HepG2 (cell line): ENCODE measurements around the gene ABCC10. TPM values are rescaled to one million over a fixed set of nuclear protein-coding genes. Genes with fewer than 3 reads are reported as not detected.

Experiments
- ARNTL ChIP-seq: sonication (generic); formaldehyde crosslinking; IDR thresholded peaks from 2 replicates; pipeline ENCODE4 v1.4.0; 2020; ENCODE audit warnings: mild to moderate bottlenecking, missing genetic modification reagents
- BATF2 ChIP-seq: sonication (generic); formaldehyde crosslinking; IDR thresholded peaks from 2 replicates; pipeline ENCODE4 v1.8.0; 2022; ENCODE audit warnings: mild to moderate bottlenecking, missing genetic modification reagents, moderate library complexity
- CSRNP1 ChIP-seq: sonication (generic); formaldehyde crosslinking; IDR thresholded peaks from 2 replicates; pipeline ENCODE4 v1.8.1; 2023; ENCODE audit warnings: mild to moderate bottlenecking, missing genetic modification reagents
- HNRNPLL ChIP-seq: fragments of 200-400 bp; formaldehyde crosslinking; IDR thresholded peaks from 2 replicates; pipeline ENCODE4 v1.6.1; 2017; ENCODE audit warnings: mild to moderate bottlenecking, low read depth, low read length; ENCODE audit not compliant: poor library complexity, severe bottlenecking
- KDM3A ChIP-seq: IDR thresholded peaks from 2 replicates; pipeline ENCODE4 v1.6.1; 2018; ENCODE audit warnings: low read depth, missing compliant biosample characterization
- KLF9 ChIP-seq: IDR thresholded peaks from 2 replicates; pipeline ENCODE4 v1.6.1; 2016; ENCODE audit warnings: low read depth
- PCBP1 ChIP-seq: fragments of 200-400 bp; formaldehyde crosslinking; IDR thresholded peaks from 2 replicates; pipeline ENCODE4 v1.6.1; 2017; ENCODE audit warnings: mild to moderate bottlenecking, low read depth, low read length, borderline replicate concordance
- PREB ChIP-seq: sonication (generic); formaldehyde crosslinking; IDR thresholded peaks from 2 replicates; pipeline ENCODE4 v1.4.0; 2020; ENCODE audit warnings: missing genetic modification reagents
- SCMH1 ChIP-seq: sonication (generic); formaldehyde crosslinking; IDR thresholded peaks from 2 replicates; pipeline ENCODE4 v1.9.0; 2021; ENCODE audit warnings: missing genetic modification reagents, mild to moderate bottlenecking, borderline replicate concordance
- TAF1 ChIP-seq: sonication (generic); formaldehyde crosslinking; IDR thresholded peaks from 2 replicates; pipeline ENCODE4 v1.4.0; 2020; ENCODE audit warnings: missing genetic modification reagents
- TIGD3 ChIP-seq: sonication (generic); formaldehyde crosslinking; IDR thresholded peaks from 2 replicates; pipeline ENCODE4 v1.5.1; 2020; ENCODE audit warnings: mild to moderate bottlenecking, missing genetic modification reagents, borderline replicate concordance
- USF2 ChIP-seq, 2 experiments: sonication (generic) in 1 of 2; formaldehyde crosslinking in 1 of 2; IDR thresholded peaks; 2 replicates each; pipeline versions ENCODE4 v1.5.1 to v1.6.1; 2011 to 2020; ENCODE audit warnings: borderline replicate concordance in 1 of 2, low read depth in 1 of 2, low read length in 1 of 2, mild to moderate bottlenecking in 1 of 2, missing genetic modification reagents in 1 of 2, moderate library complexity in 1 of 2
- ZNF329 ChIP-seq: sonication (generic); formaldehyde crosslinking; IDR thresholded peaks from 2 replicates; pipeline ENCODE4 v1.9.0; 2021; ENCODE audit warnings: low read depth, mild to moderate bottlenecking, missing genetic modification reagents
- ZNF350 ChIP-seq: sonication (generic); formaldehyde crosslinking; IDR thresholded peaks from 2 replicates; pipeline ENCODE4 v1.4.0; 2020; ENCODE audit warnings: mild to moderate bottlenecking, low read depth, missing genetic modification reagents, borderline replicate concordance
- ZNF496 ChIP-seq: sonication (generic); formaldehyde crosslinking; IDR thresholded peaks from 2 replicates; pipeline ENCODE4 v1.8.1; 2023; ENCODE audit warnings: mild to moderate bottlenecking, moderate library complexity, missing genetic modification reagents; ENCODE audit not compliant: insufficient replicate concordance
- ZNF567 ChIP-seq: sonication (generic); formaldehyde crosslinking; IDR thresholded peaks from 2 replicates; pipeline ENCODE4 v1.8.1; 2023; ENCODE audit warnings: mild to moderate bottlenecking, missing genetic modification reagents, borderline replicate concordance
- ZNF572 ChIP-seq: sonication (generic); formaldehyde crosslinking; IDR thresholded peaks from 2 replicates; pipeline ENCODE4 v1.5.1; 2020; ENCODE audit warnings: mild to moderate bottlenecking, missing genetic modification reagents
- ZNF652 ChIP-seq: IDR thresholded peaks from 2 replicates; pipeline ENCODE4 v1.6.1; 2016; ENCODE audit warnings: low read depth, borderline replicate concordance
- ZNF878 ChIP-seq: sonication (generic); formaldehyde crosslinking; IDR thresholded peaks from 2 replicates; pipeline ENCODE4 v1.8.1; 2023; ENCODE audit warnings: mild to moderate bottlenecking, missing genetic modification reagents, moderate library complexity
- ZNF879 ChIP-seq: sonication (generic); formaldehyde crosslinking; IDR thresholded peaks from 2 replicates; pipeline ENCODE4 v1.8.1; 2023; ENCODE audit warnings: missing genetic modification reagents
- polyA plus RNA-seq, 8 experiments: library from polyadenylated mRNA; depleted of rRNA in 3 of 8; stranded (reverse) in 7 of 8; unstranded in 1 of 8; fragments of >200 nt; fragmentation: Illumina TruSeq in 4 of 8; extraction: Trizol in 4 of 8; gene quantifications; 2 replicates each; pipeline versions ENCODE4 v1.2.1 to v1.2.3, GENCODE V29; 2011 to 2016; ENCODE audit warnings: low read depth in 4 of 8, missing spikeins in 1 of 8, mixed read lengths in 1 of 8; ENCODE audit not compliant: insufficient read depth in 1 of 8
- total RNA-seq, 5 experiments: library from RNA; depleted of rRNA; stranded (reverse); fragments of >200 nt; fragmentation: Illumina TruSeq; extraction: Trizol; gene quantifications; 2 replicates each; pipeline ENCODE4 v1.2.3, GENCODE V29; 2016; ENCODE audit warnings: low read depth in 1 of 5

The ABCC10 gene
- total and polyA plus RNA-seq, 2 of the 13 experiments (the other 11 are each of a cell fraction or from before 2014, with no cell fraction given) = 16.0 to 24.3 TPM

- TF ChIP-seq TIGD3 (CRISPR knock-in tag) (0 out of 2 replicates have a peak, but pooled peaks have one; percentile 37), ZNF878 (CRISPR knock-in tag) (peak; percentile 50; the same call in 1 of the 2 replicates), BATF2 (CRISPR knock-in tag) (peak; percentile 60; the same call in 1 of the 2 replicates), CSRNP1 (CRISPR knock-in tag) (peak; percentile 68; the same call in 1 of the 2 replicates), ZNF652 (CRISPR knock-in tag) (no peak), TAF1 (peak; percentile 88), PCBP1 (0 out of 2 replicates have a peak, but pooled peaks have one; percentile 57), ZNF350 (CRISPR knock-in tag) (peak; percentile 89; the same call in 1 of the 2 replicates), ZNF572 (CRISPR knock-in tag) (0 out of 2 replicates have a peak, but pooled peaks have one; percentile 30), ARNTL (0 out of 2 replicates have a peak, but pooled peaks have one; percentile 59), USF2 (IDR thresholded peaks at IDR 0.05; ENCODE audit: low read depth, low read length) (no peak), USF2 (CRISPR knock-in tag; IDR thresholded peaks at IDR 0.05; ENCODE audit: borderline replicate concordance) (no peak), SCMH1 (CRISPR knock-in tag) (no peak), KDM3A (CRISPR knock-in tag) (0 out of 2 replicates have a peak, but pooled peaks have one; percentile 64), ZNF329 (CRISPR knock-in tag) (no peak), ZNF567 (peak; percentile 11; the same call in 1 of the 2 replicates), PREB (no peak), ZNF879 (0 out of 2 replicates have a peak, but pooled peaks have one; percentile 56), ZNF496 (CRISPR knock-in tag) (no peak), KLF9 (CRISPR knock-in tag) (no peak), HNRNPLL (peak; percentile 81)
These were observed 50.1 kb downstream of the ABCC10 start, which contains the start of gene TJAP1 (continued) for GRCh38 chr6:43477235-43478007.
